Osteocyte (in vitro differentiated cells): ENCODE data around the gene VAV3. TPM values are rescaled to one million over a fixed set of nuclear protein-coding genes. Genes with fewer than 3 reads are reported as not detected.

Experiments used
- DNase-seq: peaks from one replicate; pipeline ENCODE4 v3.0.0; 2021; ENCODE audit warnings: mixed read lengths; ENCODE audit not compliant: unreplicated experiment; ENCODE audit errors: extremely low spot score
- H3K27ac Mint-ChIP-seq: one replicate; pipeline ENCODE4 v1.8.0; 2021; ENCODE audit warnings: mild to moderate bottlenecking, mixed read lengths; ENCODE audit not compliant: unreplicated experiment
- H3K27me3 Mint-ChIP-seq: one replicate; pipeline ENCODE4 v1.8.0; 2021; ENCODE audit warnings: mixed read lengths; ENCODE audit not compliant: unreplicated experiment
- H3K36me3 Mint-ChIP-seq: one replicate; pipeline ENCODE4 v1.8.0; 2021; ENCODE audit warnings: mixed read lengths; ENCODE audit not compliant: unreplicated experiment
- H3K4me1 Mint-ChIP-seq: one replicate; pipeline ENCODE4 v1.8.0; 2021; ENCODE audit warnings: mixed read lengths; ENCODE audit not compliant: unreplicated experiment
- H3K4me3 Mint-ChIP-seq: one replicate; pipeline ENCODE4 v1.8.0; 2021; ENCODE audit warnings: mild to moderate bottlenecking, moderate library complexity, mixed read lengths; ENCODE audit not compliant: unreplicated experiment
- H3K9me3 Mint-ChIP-seq: one replicate; pipeline ENCODE4 v1.8.0; 2021; ENCODE audit warnings: mixed read lengths; ENCODE audit not compliant: unreplicated experiment
- CTCF ChIP-seq: fragments of 200-600 bp; sonication (generic); IDR thresholded peaks from 2 replicates; pipeline ENCODE4 v1.5.0; 2021; ENCODE audit warnings: antibody characterized with exemption, mild to moderate bottlenecking, moderate library complexity
- total RNA-seq: library from RNA; stranded (reverse); gene quantifications from 2 replicates; pipeline ENCODE4 v1.2.1, GENCODE V29; 2021

VAV3 gene
- total RNA-seq, 1 donor from 2014 or later, result not detected

DNA sequence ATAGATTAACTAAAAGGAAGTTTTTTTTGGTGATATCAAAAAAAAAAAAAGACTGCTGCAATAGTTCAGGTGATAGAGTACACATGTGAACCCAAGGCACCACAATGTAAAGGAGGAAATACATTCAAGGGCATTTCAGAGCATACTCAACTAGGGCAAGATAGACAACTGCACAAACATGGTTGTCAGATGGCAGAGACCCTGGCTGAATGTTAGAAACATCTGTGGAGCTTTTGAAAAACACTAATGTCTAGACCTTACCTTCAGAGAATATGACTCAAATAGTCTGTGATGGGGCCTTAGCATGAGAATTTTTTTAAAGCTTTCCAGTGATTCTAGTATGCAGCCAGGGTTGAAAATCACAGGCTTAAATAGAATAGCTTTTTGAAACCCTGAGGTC, 173.6 kb downstream of the VAV3 start:
- no peaks in the 10 kb centered on the region for H3K36me3 Mint-ChIP-seq
- H3K9me3 Mint-ChIP-seq, result no peaks in the 10 kb centered on the region
- no peaks in the 10 kb centered on the region for H3K4me1 Mint-ChIP-seq
- no peak overlapping the region for H3K4me3 Mint-ChIP-seq
- DNase-seq, result no peak
- no peak overlapping the region for H3K27ac Mint-ChIP-seq
- peaks cover 19% of the 10 kb centered on the region for H3K27me3 Mint-ChIP-seq
- no peak for TF ChIP-seq CTCF

DNA sequence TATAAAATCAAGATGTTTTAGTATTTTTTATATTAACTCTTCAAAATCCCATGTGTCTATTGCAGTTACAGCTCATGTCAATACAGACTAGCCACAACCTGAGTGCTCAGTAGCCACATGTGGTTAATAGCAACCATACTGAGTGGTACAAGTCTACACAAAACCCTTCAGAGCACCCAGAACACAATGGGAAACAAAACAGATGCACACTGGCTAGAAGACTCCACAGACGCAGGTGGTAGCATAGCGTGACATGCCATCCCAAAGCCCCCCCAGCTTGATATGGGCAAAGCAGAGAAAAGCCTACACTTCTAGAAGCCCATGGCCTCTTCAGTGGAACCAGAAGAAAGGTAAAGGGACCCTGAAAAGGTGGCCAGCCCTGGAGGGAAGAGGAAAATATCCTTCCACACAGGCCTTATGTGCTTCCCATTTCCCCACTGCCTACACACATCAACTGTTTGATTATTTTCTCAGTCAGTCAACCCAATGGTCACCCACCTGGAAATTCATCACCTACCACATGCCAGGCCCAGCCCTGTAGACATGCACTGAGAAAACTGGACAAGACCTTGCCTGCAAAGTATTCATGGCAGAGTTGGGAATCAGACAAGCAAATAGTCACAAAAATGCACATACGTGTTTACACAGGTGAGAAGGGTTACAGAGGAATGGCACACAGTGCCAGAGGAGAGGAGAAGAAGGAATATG, 175.0 kb downstream of the VAV3 start:
- Mint-ChIP-seq H3K9me3 (no peaks in the 10 kb centered on the region), H3K27me3 (peaks cover 18% of the 10 kb centered on the region), H3K27ac (no peak overlapping the region), H3K4me1 (no peaks in the 10 kb centered on the region), H3K36me3 (no peaks in the 10 kb centered on the region), H3K4me3 (no peak overlapping the region)
- no peak for DNase-seq
- no peak for TF ChIP-seq CTCF

- Mint-ChIP-seq H3K9me3 (no peaks in the 10 kb centered on the region), H3K4me3 (no peak overlapping the region), H3K27ac (no peak overlapping the region), H3K4me1 (no peaks in the 10 kb centered on the region), H3K36me3 (no peaks in the 10 kb centered on the region), H3K27me3 (peaks cover 18% of the 10 kb centered on the region)
- no peak for TF ChIP-seq CTCF
- DNase-seq, result no peak
Measured at GRCh38 chr1:107788206-107789202, 176.5 kb downstream of the VAV3 start.

GRCh38 chr1:107787299-107787698, 177.7 kb downstream of the VAV3 start:
- DNase-seq, result no peak
- no peaks in the 10 kb centered on the region for H3K36me3 Mint-ChIP-seq
- peaks cover 15% of the 10 kb centered on the region for H3K27me3 Mint-ChIP-seq
- TF ChIP-seq CTCF, result no peak
- H3K27ac Mint-ChIP-seq, result no peak overlapping the region
- H3K9me3 Mint-ChIP-seq, result no peaks in the 10 kb centered on the region
- H3K4me3 Mint-ChIP-seq, result no peak overlapping the region
- H3K4me1 Mint-ChIP-seq, result no peaks in the 10 kb centered on the region
